WTC11 (cell line): ENCODE data around the gene SSNA1. TPM values are rescaled to one million over a fixed set of nuclear protein-coding genes. Genes with fewer than 3 reads are reported as not detected.

Source experiments
- ATAC-seq: fragments of 200-7000 bp; cut with Tn5 transposase; 2 replicates; pipeline ENCODE4 v1.10.0; 2021; ENCODE audit warnings: mild to moderate bottlenecking, moderate library complexity
- CTCF ChIA-PET: fragments of 300-600 bp; sonication (Branson Sonifier 250); formaldehyde crosslinking; loops from one replicate; lab custom pipeline; 2021; ENCODE audit warnings: antibody characterized with exemption; lab: Charles Lee
- POLR2A ChIA-PET: fragments of 350-600 bp; sonication (Branson Sonifier 250); formaldehyde crosslinking; loops from one replicate; lab custom pipeline; 2021; ENCODE audit warnings: antibody characterized with exemption; lab: Charles Lee
- DNase-seq: peaks from one replicate; pipeline ENCODE4 v3.0.0; 2021; ENCODE audit warnings: low spot score
- H3K27ac Mint-ChIP-seq: 2 replicates; pipeline ENCODE4 v1.8.0; 2021; ENCODE audit warnings: mixed read lengths
- H3K27me3 Mint-ChIP-seq: 2 replicates; pipeline ENCODE4 v1.8.0; 2021; ENCODE audit warnings: low read depth, mild to moderate bottlenecking, moderate library complexity, mixed read lengths
- H3K36me3 Mint-ChIP-seq: 2 replicates; pipeline ENCODE4 v1.8.0; 2021; ENCODE audit warnings: mixed read lengths
- H3K4me1 Mint-ChIP-seq: 2 replicates; pipeline ENCODE4 v1.8.0; 2022; ENCODE audit warnings: mixed read lengths
- H3K4me3 Mint-ChIP-seq: 2 replicates; pipeline ENCODE4 v1.8.0; 2021; ENCODE audit warnings: mild to moderate bottlenecking, moderate library complexity, mixed read lengths
- H3K9me3 Mint-ChIP-seq: 2 replicates; pipeline ENCODE4 v1.8.0; 2021; ENCODE audit warnings: mixed read lengths
- AFF4 ChIP-seq: sonication (generic); formaldehyde crosslinking; IDR thresholded peaks from 2 replicates; pipeline ENCODE4 v1.8.1; 2023; ENCODE audit warnings: mild to moderate bottlenecking, missing genetic modification reagents, borderline replicate concordance
- EMX1 ChIP-seq: fragments of 250-450 bp; sonication (Bioruptor Pico); IDR thresholded peaks from 2 replicates; pipeline ENCODE4 v1.8.0; 2021; ENCODE audit warnings: mild to moderate bottlenecking
- FOXJ3 ChIP-seq: sonication (generic); formaldehyde crosslinking; IDR thresholded peaks from 2 replicates; pipeline ENCODE4 v1.9.0; 2021; ENCODE audit warnings: missing genetic modification reagents, mild to moderate bottlenecking, borderline replicate concordance
- MXD4 ChIP-seq: fragments of 250-450 bp; sonication (Bioruptor Pico); IDR thresholded peaks from 2 replicates; pipeline ENCODE4 v1.8.0; 2021; ENCODE audit warnings: mild to moderate bottlenecking, moderate library complexity, borderline replicate concordance
- NFATC4 ChIP-seq: fragments of 250-450 bp; sonication (Bioruptor Pico); IDR thresholded peaks from 2 replicates; pipeline ENCODE4 v1.9.0; 2021; ENCODE audit warnings: mild to moderate bottlenecking
- NFE2L1 ChIP-seq: sonication (generic); formaldehyde crosslinking; IDR thresholded peaks from 2 replicates; pipeline ENCODE4 v1.8.1; 2023; ENCODE audit warnings: missing genetic modification reagents
- PREB ChIP-seq: sonication (generic); formaldehyde crosslinking; IDR thresholded peaks from 2 replicates; pipeline ENCODE4 v1.8.1; 2022; ENCODE audit warnings: mild to moderate bottlenecking, missing genetic modification reagents, moderate library complexity, borderline replicate concordance
- ZNF138 ChIP-seq: sonication (generic); formaldehyde crosslinking; conservative IDR thresholded peaks from 2 replicates; pipeline ENCODE4 v1.8.1; 2022; ENCODE audit warnings: mild to moderate bottlenecking, moderate library complexity, missing genetic modification reagents
- ZNF532 ChIP-seq: fragments of 250-450 bp; sonication (Bioruptor Pico); IDR thresholded peaks from 2 replicates; pipeline ENCODE4 v1.9.0; 2021; ENCODE audit warnings: mild to moderate bottlenecking, borderline replicate concordance
- total RNA-seq: library from RNA; stranded (reverse); gene quantifications from 3 replicates; pipeline ENCODE4 v1.2.3, GENCODE V29; 2021
- TF ChIP-seq, protein P1 (sequence below): sonication (generic); formaldehyde crosslinking; IDR thresholded peaks from 2 replicates; pipeline ENCODE4 v1.8.1; 2023; ENCODE audit warnings: mild to moderate bottlenecking, moderate library complexity, missing genetic modification reagents
- TF ChIP-seq, protein P2 (sequence below): sonication (generic); formaldehyde crosslinking; IDR thresholded peaks from 2 replicates; pipeline ENCODE4 v1.8.1; 2022; ENCODE audit warnings: mild to moderate bottlenecking, moderate library complexity, missing genetic modification reagents
- TF ChIP-seq, protein P3 (sequence below): sonication (generic); formaldehyde crosslinking; conservative IDR thresholded peaks from 2 replicates; pipeline ENCODE4 v1.8.1; 2023; ENCODE audit warnings: mild to moderate bottlenecking, low read depth, missing genetic modification reagents, moderate library complexity

The SSNA1 gene
- total RNA-seq, 1 experiment from 2014 or later, result 102 TPM

GRCh38 chr9:137236238-137236935 is 47.9 kb downstream of the SSNA1 start (continued):
- no peak for TF ChIP-seq ZNF138 (CRISPR knock-in tag)
- TF ChIP-seq, protein P1, sequence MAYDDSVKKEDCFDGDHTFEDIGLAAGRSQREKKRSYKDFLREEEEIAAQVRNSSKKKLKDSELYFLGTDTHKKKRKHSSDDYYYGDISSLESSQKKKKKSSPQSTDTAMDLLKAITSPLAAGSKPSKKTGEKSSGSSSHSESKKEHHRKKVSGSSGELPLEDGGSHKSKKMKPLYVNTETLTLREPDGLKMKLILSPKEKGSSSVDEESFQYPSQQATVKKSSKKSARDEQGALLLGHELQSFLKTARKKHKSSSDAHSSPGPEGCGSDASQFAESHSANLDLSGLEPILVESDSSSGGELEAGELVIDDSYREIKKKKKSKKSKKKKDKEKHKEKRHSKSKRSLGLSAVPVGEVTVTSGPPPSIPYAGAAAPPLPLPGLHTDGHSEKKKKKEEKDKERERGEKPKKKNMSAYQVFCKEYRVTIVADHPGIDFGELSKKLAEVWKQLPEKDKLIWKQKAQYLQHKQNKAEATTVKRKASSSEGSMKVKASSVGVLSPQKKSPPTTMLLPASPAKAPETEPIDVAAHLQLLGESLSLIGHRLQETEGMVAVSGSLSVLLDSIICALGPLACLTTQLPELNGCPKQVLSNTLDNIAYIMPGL, result peak; percentile 88

- Mint-ChIP-seq H3K9me3 (no peaks in the 10 kb centered on the region), H3K36me3 (peaks cover under 1% of the 10 kb centered on the region), H3K27me3 (no peaks in the 10 kb centered on the region), H3K27ac (no peak overlapping the region), H3K4me3 (no peak overlapping the region), H3K4me1 (peaks cover 18% of the 10 kb centered on the region)
- ChIA-PET CTCF (interaction anchor here (0.6 to 4.6 kb wide), 90 partner anchors 10 to 633 kb away, joined by 3 to 143 read pairs (median 6); partner anchors contain the start of genes CYSRT1, ENTPD2, ENTPD8 and EXD3), POLR2A (interaction anchor here (0.9 kb wide), 1 partner anchor 65 kb away, joined by 3 read pairs; the partner anchor contains the start of gene NRARP)
- ATAC-seq (no peak), DNase-seq (no peak)
- TF ChIP-seq, protein P2, sequence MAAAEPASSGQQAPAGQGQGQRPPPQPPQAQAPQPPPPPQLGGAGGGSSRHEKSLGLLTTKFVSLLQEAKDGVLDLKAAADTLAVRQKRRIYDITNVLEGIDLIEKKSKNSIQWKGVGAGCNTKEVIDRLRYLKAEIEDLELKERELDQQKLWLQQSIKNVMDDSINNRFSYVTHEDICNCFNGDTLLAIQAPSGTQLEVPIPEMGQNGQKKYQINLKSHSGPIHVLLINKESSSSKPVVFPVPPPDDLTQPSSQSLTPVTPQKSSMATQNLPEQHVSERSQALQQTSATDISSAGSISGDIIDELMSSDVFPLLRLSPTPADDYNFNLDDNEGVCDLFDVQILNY (CRISPR knock-in tag), result no peak
- TF ChIP-seq, protein P3, sequence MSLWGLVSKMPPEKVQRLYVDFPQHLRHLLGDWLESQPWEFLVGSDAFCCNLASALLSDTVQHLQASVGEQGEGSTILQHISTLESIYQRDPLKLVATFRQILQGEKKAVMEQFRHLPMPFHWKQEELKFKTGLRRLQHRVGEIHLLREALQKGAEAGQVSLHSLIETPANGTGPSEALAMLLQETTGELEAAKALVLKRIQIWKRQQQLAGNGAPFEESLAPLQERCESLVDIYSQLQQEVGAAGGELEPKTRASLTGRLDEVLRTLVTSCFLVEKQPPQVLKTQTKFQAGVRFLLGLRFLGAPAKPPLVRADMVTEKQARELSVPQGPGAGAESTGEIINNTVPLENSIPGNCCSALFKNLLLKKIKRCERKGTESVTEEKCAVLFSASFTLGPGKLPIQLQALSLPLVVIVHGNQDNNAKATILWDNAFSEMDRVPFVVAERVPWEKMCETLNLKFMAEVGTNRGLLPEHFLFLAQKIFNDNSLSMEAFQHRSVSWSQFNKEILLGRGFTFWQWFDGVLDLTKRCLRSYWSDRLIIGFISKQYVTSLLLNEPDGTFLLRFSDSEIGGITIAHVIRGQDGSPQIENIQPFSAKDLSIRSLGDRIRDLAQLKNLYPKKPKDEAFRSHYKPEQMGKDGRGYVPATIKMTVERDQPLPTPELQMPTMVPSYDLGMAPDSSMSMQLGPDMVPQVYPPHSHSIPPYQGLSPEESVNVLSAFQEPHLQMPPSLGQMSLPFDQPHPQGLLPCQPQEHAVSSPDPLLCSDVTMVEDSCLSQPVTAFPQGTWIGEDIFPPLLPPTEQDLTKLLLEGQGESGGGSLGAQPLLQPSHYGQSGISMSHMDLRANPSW (CRISPR knock-in tag), result no peak
- TF ChIP-seq NFE2L1 (CRISPR knock-in tag) (no peak), EMX1 (no peak), NFATC4 (CRISPR knock-in tag) (no peak), MXD4 (CRISPR knock-in tag) (no peak), ZNF532 (CRISPR knock-in tag) (no peak)
Observed at GRCh38 chr9:137236936-137237421, 48.5 kb downstream of the SSNA1 start.

DNA sequence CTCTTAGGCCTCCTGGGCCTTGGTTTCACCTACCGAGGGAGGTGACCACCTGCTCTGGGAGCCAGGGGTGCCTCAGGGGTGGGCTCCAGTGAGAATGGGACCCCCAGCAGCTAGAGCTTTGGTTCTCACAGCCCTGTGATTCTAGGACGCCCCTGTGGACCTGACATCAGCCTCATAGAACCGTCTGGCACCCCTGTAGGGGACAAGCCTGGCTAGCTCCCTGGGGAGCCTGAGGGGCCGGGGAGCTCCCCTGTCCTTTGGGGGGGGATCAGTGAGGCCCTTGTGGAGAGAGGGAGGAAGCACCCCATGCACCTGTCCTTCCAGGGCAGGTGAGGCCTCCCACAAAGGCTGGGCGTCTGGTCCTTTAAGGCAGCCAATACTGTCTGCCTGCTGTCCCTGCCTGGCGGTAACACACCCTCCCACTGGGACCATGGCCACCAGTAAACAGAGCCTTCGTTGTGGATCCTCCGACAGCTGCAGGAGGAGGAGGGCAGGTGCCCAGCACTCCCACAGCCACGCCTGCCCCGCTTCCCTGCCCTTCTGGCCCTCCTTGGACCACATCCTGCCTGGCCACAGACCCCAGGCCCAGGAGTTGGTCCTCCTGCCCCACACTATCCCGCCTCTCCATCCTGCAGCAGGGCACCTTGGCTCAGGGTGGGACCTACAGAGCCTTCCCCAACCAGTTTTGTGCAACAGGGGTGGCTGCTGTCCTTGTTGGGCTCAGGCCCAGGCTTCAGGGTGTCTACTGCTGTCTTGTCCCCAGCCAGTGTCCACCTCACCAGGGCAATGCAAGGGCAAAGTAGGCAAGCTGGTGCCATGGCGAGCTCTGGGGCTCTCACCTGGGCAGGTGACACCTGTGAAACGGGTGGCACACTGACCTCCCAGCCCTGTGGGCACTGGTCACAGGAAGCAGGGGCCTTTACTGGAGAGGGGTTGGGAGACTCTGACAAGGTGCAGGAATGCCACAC is 49.6 kb downstream of the SSNA1 start:
- Mint-ChIP-seq H3K27me3 (no peaks in the 10 kb centered on the region), H3K4me1 (peaks cover 29% of the 10 kb centered on the region), H3K36me3 (peaks cover 11% of the 10 kb centered on the region), H3K4me3 (no peak overlapping the region), H3K27ac (no peak overlapping the region), H3K9me3 (no peaks in the 10 kb centered on the region)
- no peak for DNase-seq
- no peak for ATAC-seq
- ChIA-PET POLR2A (interaction anchor here (0.6 kb wide), 1 partner anchor 153 kb away, joined by 3 read pairs; no protein-coding TSS in a partner anchor), CTCF (interaction anchor here (0.6 to 4.6 kb wide), 21 partner anchors 9 to 290 kb away, joined by 3 to 143 read pairs (median 10); partner anchors contain the start of genes CYSRT1, LRRC26, MAN1B1 and NELFB)
- TF ChIP-seq MXD4 (CRISPR knock-in tag) (no peak), PREB (CRISPR knock-in tag) (no peak), FOXJ3 (CRISPR knock-in tag) (no peak), AFF4 (CRISPR knock-in tag) (no peak)
